HG02970 (cell line): Measurements from ENCODE around the gene DHRS12.

ENCODE experiments used
- ATAC-seq: cut with Tn5 transposase; IDR thresholded peaks from one replicate; pipeline ENCODE4 v1.9.1; 2021; ENCODE audit warnings: mild to moderate bottlenecking, moderate library complexity, moderate number of reproducible peaks; ENCODE audit not compliant: unreplicated experiment, low FRiP score

The DHRS12 gene

DNA sequence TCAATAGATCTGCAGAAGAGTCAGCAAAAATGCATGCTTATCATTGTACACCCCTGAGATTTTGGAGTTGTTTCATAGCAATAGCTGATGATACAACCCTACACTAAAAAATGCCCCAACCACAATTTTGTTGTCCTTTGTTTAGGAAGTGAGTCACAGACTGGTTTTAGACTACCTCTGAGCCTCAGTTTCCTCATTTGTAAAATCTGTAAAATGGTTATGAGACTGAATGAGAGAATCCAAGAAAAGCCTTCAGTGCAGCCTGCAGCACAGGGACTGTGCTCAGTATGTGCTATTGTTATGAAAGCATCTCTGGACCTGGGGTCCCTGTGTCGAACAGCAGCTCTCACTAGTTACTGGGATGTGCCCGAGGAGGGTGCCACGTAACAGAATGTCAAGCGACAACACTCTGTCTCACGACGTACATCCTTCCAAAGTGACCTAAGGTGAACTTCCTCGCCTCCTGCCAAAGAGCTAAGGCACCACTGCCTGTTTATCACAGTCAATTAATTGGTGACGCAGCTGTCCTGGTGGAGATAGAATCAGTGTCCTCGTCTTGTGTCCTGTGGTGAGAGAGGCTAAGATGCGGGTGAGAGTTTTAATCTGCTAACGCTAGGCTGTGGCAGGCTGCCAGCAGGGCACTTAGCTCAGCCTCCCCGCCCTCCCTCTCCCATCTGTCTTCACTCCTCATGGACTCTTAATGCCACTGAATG lies 18.1 kb downstream of the DHRS12 start:
- ATAC-seq = no peak

DNA sequence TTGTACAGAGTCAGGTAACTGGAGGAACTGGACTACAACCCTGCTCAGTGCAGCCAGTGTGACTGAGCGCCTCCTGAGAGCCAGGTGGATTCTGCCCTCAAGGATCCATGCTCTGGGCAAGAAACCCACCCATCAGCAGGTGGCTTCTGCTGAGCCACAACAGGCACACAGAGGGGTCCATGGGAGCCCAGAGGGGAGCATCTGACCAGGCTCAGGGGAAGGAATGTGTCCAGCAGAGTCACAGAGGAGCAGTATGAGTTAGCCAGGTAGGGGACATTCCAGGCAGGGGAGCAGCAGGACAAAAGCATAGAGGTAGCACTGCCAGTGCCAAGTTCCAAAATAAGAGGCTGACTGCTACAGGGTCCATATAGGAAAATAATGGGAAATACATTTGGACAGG lies 19.9 kb downstream of the DHRS12 start:
- no peak for ATAC-seq

- no peak for ATAC-seq
Observed at GRCh38 chr13:51783428-51784094, 20.4 kb downstream of the DHRS12 start.

- ATAC-seq = no peak
Observed at GRCh38 chr13:51782026-51782710, 21.8 kb downstream of the DHRS12 start.

GRCh38 chr13:51781246-51782022 lies 22.5 kb downstream of the DHRS12 start:
- ATAC-seq = no peak

- no peak for ATAC-seq
Observed at GRCh38 chr13:51780099-51780498, 23.9 kb downstream of the DHRS12 start.

- ATAC-seq = no peak
Observed at GRCh38 chr13:51778392-51778791, 25.6 kb downstream of the DHRS12 start.

- no peak for ATAC-seq
Observed at GRCh38 chr13:51777921-51778320, 26.0 kb downstream of the DHRS12 start.

GRCh38 chr13:51776179-51776578 lies 27.8 kb downstream of the DHRS12 start:
- no peak for ATAC-seq

GRCh38 chr13:51773515-51773914 lies 30.4 kb downstream of the DHRS12 start:
- no peak for ATAC-seq

DNA sequence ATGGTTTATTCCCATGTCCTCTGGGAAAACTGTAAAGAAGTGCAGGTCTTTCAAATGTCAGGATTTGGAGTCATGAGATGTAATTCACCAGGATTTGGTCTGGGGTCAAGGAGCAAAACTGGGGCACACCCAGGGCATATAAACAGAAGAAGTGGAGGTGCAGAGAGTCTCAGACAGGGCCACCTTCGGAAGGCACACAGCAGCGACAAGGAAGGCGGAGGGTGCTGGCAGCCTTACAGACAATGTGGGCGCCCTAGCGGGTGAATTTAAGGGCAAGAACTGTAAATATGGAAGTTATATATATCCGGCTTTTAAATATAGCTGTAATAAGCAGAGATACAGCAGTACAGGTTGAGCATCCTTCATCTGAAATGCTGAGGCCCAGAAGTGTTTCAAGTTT lies 31.2 kb downstream of the DHRS12 start:
- no peak for ATAC-seq

DNA sequence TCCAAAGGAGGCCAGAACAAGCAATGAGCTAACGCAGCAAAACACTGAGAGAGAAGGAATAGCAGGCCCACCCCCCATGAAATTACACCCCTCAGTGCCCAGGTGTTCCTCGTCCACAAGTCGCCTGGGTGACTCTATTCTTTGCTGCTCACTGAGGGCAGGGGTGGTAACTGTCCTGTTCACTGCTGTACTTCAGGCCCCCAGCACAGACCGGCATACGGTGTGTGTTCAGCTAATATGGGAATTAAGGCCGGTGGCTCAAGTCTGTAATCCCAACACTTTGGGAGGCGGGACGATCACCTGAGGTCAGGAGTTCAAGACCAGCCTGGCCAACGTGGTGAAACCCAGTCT lies 31.9 kb downstream of the DHRS12 start:
- no peak for ATAC-seq

DNA sequence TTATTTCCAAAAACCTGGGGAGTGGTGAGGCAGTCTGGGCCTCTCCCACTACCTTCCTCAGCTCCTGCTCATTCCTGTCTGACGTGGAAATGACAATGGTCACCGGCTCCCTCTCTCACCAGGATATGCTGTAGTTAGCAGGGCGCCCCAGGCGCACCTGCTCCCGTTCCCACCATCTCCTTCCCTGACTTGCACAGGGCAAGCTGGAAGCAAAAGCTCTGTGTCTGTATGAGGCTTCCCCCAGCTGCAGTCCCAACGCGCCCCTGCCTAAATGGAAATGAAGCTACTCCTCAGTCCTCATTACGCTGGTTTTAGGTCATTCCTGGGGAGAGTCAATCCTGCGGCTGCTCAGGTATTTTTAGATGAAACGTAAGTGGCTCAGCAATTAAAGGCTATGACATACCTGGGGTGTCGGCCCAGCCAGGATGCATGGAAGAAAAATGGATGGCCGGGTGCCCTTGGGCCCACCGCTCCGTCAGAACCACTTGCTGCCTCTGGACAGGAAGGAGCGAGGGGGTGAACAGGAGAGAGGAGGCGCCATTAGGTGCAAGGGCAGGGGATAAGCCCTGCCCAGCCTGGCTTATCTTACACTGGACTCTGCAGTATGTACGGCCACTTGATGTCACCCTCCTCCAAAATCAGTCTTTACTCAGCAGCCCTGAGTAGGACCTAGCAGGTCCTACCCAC lies 32.4 kb downstream of the DHRS12 start:
- no peak for ATAC-seq

DNA sequence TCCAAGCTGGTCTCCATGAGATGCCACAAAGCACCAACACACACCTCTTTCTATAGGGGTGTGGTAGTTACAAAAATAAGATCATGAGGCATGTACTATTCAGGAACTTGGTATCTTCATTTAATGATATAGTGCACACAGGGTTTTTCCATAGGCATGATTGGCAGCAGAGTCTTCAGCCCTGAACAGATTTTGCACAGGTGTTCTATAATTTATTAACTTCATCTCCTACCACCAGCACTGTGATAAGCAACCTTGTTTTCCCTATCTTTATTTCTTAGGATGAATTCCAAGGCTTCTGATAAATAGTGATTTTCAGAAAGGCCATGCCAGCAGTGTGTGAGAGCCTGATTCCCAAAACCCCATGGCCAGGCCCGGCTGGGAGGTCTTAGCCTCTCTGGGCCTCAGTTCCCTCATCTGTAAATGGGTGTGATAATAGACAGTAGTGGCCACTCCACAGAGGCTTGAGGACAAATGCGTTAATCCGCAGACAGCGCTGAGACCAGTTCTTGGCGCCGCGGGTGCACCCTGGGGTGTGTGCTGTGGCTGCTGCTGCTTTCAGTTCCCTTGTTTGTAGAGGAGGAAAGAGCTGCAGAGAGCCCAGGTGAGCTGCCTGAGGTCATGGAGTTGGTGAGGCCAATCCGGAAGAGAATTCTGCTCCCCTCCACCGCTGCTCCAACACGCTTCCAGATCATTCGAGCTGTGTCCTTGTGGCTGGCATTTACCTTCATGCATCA lies 33.1 kb downstream of the DHRS12 start:
- ATAC-seq = no peak

- no peak for ATAC-seq
Observed at GRCh38 chr13:51770160-51770559, 33.8 kb downstream of the DHRS12 start.

- no peak for ATAC-seq
Observed at GRCh38 chr13:51769455-51770127, 34.4 kb downstream of the DHRS12 start.

GRCh38 chr13:51768976-51769375 lies 35.0 kb downstream of the DHRS12 start:
- no peak for ATAC-seq

GRCh38 chr13:51768378-51768921 lies 35.5 kb downstream of the DHRS12 start:
- ATAC-seq = no peak

- ATAC-seq = no peak
Observed at GRCh38 chr13:51767100-51767499, 36.9 kb downstream of the DHRS12 start.
